GM12878 (cell line): ENCODE results near the gene SCYGR2. TPM values are rescaled to one million over a fixed set of nuclear protein-coding genes. Genes with fewer than 3 reads are reported as not detected.

Experiments
- ATAC-seq: fragments of 200-7000 bp; cut with Tn5 transposase; 3 replicates; pipeline ENCODE4 v1.9.1; 2020; ENCODE audit warnings: mild to moderate bottlenecking, moderate library complexity
- BruUV-seq: library from RNA; stranded (reverse); fragments of 400-500 nt; replicated peaks from 2 replicates; lab custom pipeline; 2021; lab: Mats Ljungman, UMichigan
- CTCF ChIA-PET: fragments of 300-600 bp; sonication (Branson Sonifier 250); formaldehyde crosslinking; extraction: SDS; loops from one replicate; lab custom pipeline; 2021; ENCODE audit warnings: inconsistent platforms; lab: Yijun Ruan, JAX
- POLR2A ChIA-PET: fragments of 350-600 bp; formaldehyde crosslinking; extraction: SDS; loops from one replicate; lab custom pipeline; 2021; ENCODE audit warnings: inconsistent platforms; lab: Charles Lee
- RAD21 ChIA-PET: fragments of 300-600 bp; sonication (Branson Sonifier 250); formaldehyde crosslinking; loops from one replicate; lab custom pipeline; 2023; ENCODE audit warnings: antibody characterized with exemption; ENCODE audit not compliant: unreplicated experiment; lab: Charles Lee
- SMC1A ChIA-PET: fragments of 300-600 bp; sonication (Branson Sonifier 250); formaldehyde crosslinking; loops from one replicate; lab custom pipeline; 2023; ENCODE audit not compliant: unreplicated experiment, uncharacterized antibody; lab: Charles Lee
- DNase-seq: peaks from one replicate; pipeline ENCODE4 v3.0.0-alpha.2; 2011; ENCODE audit warnings: low read depth, low spot score
- FAIRE-seq: peaks from 3 replicates; lab custom pipeline; 2011; peaks lifted over from hg19 to GRCh38; lab: Jason Lieb, UNC
- H2AFZ ChIP-seq: 2 replicates; pipeline ENCODE4 v1.6.0; 2011; ENCODE audit warnings: low read depth, low read length, control low read depth; ENCODE audit not compliant: control insufficient read depth
- H3K27ac ChIP-seq: 2 replicates; pipeline ENCODE4 v1.5.1; 2011; ENCODE audit warnings: control low read depth; ENCODE audit not compliant: control insufficient read depth, insufficient read depth
- H3K27me3 ChIP-seq, 2 experiments: replicated peaks in 1 of 2; 2 replicates each; pipeline versions ENCODE4 v1.6.0 to v1.6.1; 2011; ENCODE audit warnings: low read length in 1 of 2; ENCODE audit not compliant: control insufficient read depth in 2 of 2, insufficient read depth in 2 of 2
- H3K36me3 ChIP-seq, 2 experiments: 2 replicates each; pipeline ENCODE4 v1.5.1; 2011; ENCODE audit warnings: low read length in 1 of 2; ENCODE audit not compliant: control insufficient read depth in 2 of 2, insufficient read depth in 2 of 2
- H3K4me1 ChIP-seq: 2 replicates; pipeline ENCODE4 v1.6.1; 2011; ENCODE audit warnings: mild to moderate bottlenecking, low read length, moderate library complexity, mixed read lengths; ENCODE audit not compliant: control insufficient read depth, insufficient read depth
- H3K4me2 ChIP-seq: 2 replicates; pipeline ENCODE4 v1.6.0; 2011; ENCODE audit warnings: control low read depth; ENCODE audit not compliant: control insufficient read depth, insufficient read depth
- H3K4me3 ChIP-seq: fragments of 200-600 bp; sonication (generic); 2 replicates; pipeline ENCODE4 v1.5.1; 2016
- H3K79me2 ChIP-seq: 2 replicates; pipeline ENCODE4 v1.6.0; 2011; ENCODE audit warnings: low read length; ENCODE audit not compliant: control insufficient read depth, insufficient read depth
- H3K9ac ChIP-seq: 2 replicates; pipeline ENCODE4 v1.8.0; 2011; ENCODE audit warnings: low read length, control low read depth, mixed read lengths; ENCODE audit not compliant: control insufficient read depth, insufficient read depth
- H3K9me3 ChIP-seq: replicated peaks from 3 replicates; pipeline ENCODE4 v1.5.1; 2011; ENCODE audit warnings: mild to moderate bottlenecking, low read length; ENCODE audit not compliant: control insufficient read depth, insufficient read depth
- H4K20me1 ChIP-seq: 2 replicates; pipeline ENCODE4 v1.6.0; 2011; ENCODE audit not compliant: control insufficient read depth, insufficient read depth
- CTCF ChIP-seq, 3 experiments: IDR thresholded peaks in 2 of 3; conservative IDR thresholded peaks in 1 of 3; 2 replicates each; pipeline ENCODE4 v1.5.1; 2011; ENCODE audit warnings: low read depth in 3 of 3, low read length in 3 of 3, mild to moderate bottlenecking in 3 of 3, control low read depth in 2 of 3, moderate library complexity in 2 of 3, inconsistent platforms in 1 of 3, mixed read lengths in 1 of 3; ENCODE audit not compliant: control insufficient read depth in 2 of 3, insufficient read depth in 1 of 3; ENCODE audit errors: extremely low read depth in 1 of 3
- NR2C1 ChIP-seq: fragments of 450-650 bp; IDR thresholded peaks from 2 replicates; pipeline ENCODE4 v1.6.1; 2017; ENCODE audit warnings: antibody characterized with exemption, mild to moderate bottlenecking, moderate library complexity
- SIN3A ChIP-seq: IDR thresholded peaks from 2 replicates; pipeline ENCODE4 v1.6.1; 2012; ENCODE audit warnings: low read depth, low read length, improper control_type of control experiment
- WGBS: methylation state at CpG from one replicate; pipeline ENCODE4 v1.1.6; 2016; ENCODE audit warnings: low lambda C conversion rate; ENCODE audit not compliant: insufficient replicate concordance, insufficient coverage; ENCODE audit errors: missing lambda C conversion rate; 5-methylcytosine and 5-hydroxymethylcytosine counted together
- in situ Hi-C: fragments of 300-500 bp; cut with MboI; formaldehyde crosslinking; loops from 9 replicates; pipeline ENCODE4 v1.14.3; 2018; ENCODE audit warnings: mixed read lengths
- intact Hi-C: fragments of 100-400 bp; cut with micrococcal nuclease; formaldehyde crosslinking; loops from one replicate; pipeline ENCODE4 v1.14.2; 2022; ENCODE audit not compliant: unreplicated experiment
- polyA plus RNA-seq, 11 experiments: library from polyadenylated mRNA; depleted of rRNA in 4 of 11; unstranded in 6 of 11; stranded (reverse) in 5 of 11; fragments of >200 nt; fragmentation: Nextera tagmentation in 4 of 11; fragmentation: Illumina TruSeq in 1 of 11; extraction: Ambion mirVana in 4 of 11; extraction: Trizol in 1 of 11; gene quantifications; 1 replicate in 1 of 11; 2 replicates in 10 of 11; pipeline versions ENCODE4 v1.2.1 to v1.2.3, GENCODE V29; 2011 to 2016; ENCODE audit warnings: inconsistent platforms in 2 of 11, missing spikeins in 2 of 11, low read depth in 1 of 11
- total RNA-seq, 4 experiments: library from RNA; depleted of rRNA in 3 of 4; stranded (reverse); fragments of >200 nt in 3 of 4; fragmentation: Illumina TruSeq in 1 of 4; extraction: Trizol in 1 of 4; gene quantifications; 2 replicates each; pipeline versions ENCODE4 v1.2.1 to v1.2.3, GENCODE V29; 2013 to 2021
- TF ChIP-seq, protein P1 (sequence below): fragments of 450-650 bp; IDR thresholded peaks from 2 replicates; pipeline ENCODE4 v1.6.1; 2017; ENCODE audit warnings: mild to moderate bottlenecking
- TF ChIP-seq, protein P2 (sequence below): fragments of 450-650 bp; formaldehyde crosslinking; IDR thresholded peaks from 2 replicates; pipeline ENCODE4 v1.4.0; 2020; ENCODE audit warnings: mild to moderate bottlenecking, moderate library complexity

Gene SCYGR2
- total and polyA plus RNA-seq, 10 of the 15 experiments (the other 5 are each of a cell fraction or from before 2014, with no cell fraction given), result not detected

DNA sequence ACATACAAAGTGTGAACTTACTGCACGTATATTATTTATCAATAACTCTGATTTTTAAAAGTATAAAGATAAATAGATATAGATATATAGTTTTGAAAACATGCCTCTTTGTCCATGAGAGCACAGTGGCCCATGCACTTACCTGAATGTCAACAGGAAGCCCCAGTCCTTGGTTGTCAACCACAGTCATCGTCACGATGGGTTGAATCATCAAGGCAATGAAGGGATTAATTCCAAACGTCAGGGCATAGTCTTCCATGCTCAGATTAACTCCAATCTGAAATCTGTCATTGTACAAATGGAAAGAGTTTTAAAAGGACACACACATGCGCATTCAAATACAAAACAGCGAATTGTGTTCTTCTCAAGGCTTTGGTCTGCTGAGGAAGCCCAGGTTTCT, 34.1 kb downstream of the SCYGR2 start (continued):
- no peak for TF ChIP-seq NR2C1
- TF ChIP-seq, protein P1, sequence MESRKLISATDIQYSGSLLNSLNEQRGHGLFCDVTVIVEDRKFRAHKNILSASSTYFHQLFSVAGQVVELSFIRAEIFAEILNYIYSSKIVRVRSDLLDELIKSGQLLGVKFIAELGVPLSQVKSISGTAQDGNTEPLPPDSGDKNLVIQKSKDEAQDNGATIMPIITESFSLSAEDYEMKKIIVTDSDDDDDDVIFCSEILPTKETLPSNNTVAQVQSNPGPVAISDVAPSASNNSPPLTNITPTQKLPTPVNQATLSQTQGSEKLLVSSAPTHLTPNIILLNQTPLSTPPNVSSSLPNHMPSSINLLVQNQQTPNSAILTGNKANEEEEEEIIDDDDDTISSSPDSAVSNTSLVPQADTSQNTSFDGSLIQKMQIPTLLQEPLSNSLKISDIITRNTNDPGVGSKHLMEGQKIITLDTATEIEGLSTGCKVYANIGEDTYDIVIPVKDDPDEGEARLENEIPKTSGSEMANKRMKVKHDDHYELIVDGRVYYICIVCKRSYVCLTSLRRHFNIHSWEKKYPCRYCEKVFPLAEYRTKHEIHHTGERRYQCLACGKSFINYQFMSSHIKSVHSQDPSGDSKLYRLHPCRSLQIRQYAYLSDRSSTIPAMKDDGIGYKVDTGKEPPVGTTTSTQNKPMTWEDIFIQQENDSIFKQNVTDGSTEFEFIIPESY, result no peak
- no peak for TF ChIP-seq SIN3A

GRCh38 chr2:227634201-227634600, 35.5 kb downstream of the SCYGR2 start:
- ChIA-PET POLR2A (no interaction called here), SMC1A (interaction anchor here (0.6 to 1.1 kb wide), 3 partner anchors 10 to 229 kb away, joined by 3 to 4 read pairs (median 3); no protein-coding TSS in a partner anchor), CTCF (interaction anchor here (1.0 to 2.7 kb wide), 6 partner anchors 10 to 256 kb away, joined by 3 to 7 read pairs (median 4); no protein-coding TSS in a partner anchor), RAD21 (no interaction called here)
- no peaks in the 10 kb centered on the region for H3K79me2 ChIP-seq
- WGBS, result 34% methylated on average over 3 of the region's 3 CpGs
- in situ Hi-C loops, result no loop called here
- H4K20me1 ChIP-seq, result no peaks in the 10 kb centered on the region
- no peak overlapping the region for H3K4me3 ChIP-seq
- peaks cover 0 to 1% of the 10 kb centered on the region in 2 experiments; a peak in 1 of 4 replicates for H3K27me3 ChIP-seq
- H3K4me2 ChIP-seq, result no peak overlapping the region
- ATAC-seq, result no peak
- BruUV-seq, result no TSS peak
- no peak overlapping the region for H3K27ac ChIP-seq
- H3K4me1 ChIP-seq, result no peaks in the 10 kb centered on the region
- H3K36me3 ChIP-seq, result no peaks in the 10 kb centered on the region
- no peak overlapping the region for H3K9ac ChIP-seq
- no peak for TF ChIP-seq CTCF (IDR thresholded peaks at IDR 0.05 in 2 of 3, conservative IDR thresholded peaks at IDR 0.05 in 1 of 3; ENCODE audit: control insufficient read depth in 2 of 3, extremely low read depth in 1 of 3, insufficient read depth in 1 of 3, low read depth in 3 of 3, low read length in 3 of 3)
- TF ChIP-seq, protein P2, sequence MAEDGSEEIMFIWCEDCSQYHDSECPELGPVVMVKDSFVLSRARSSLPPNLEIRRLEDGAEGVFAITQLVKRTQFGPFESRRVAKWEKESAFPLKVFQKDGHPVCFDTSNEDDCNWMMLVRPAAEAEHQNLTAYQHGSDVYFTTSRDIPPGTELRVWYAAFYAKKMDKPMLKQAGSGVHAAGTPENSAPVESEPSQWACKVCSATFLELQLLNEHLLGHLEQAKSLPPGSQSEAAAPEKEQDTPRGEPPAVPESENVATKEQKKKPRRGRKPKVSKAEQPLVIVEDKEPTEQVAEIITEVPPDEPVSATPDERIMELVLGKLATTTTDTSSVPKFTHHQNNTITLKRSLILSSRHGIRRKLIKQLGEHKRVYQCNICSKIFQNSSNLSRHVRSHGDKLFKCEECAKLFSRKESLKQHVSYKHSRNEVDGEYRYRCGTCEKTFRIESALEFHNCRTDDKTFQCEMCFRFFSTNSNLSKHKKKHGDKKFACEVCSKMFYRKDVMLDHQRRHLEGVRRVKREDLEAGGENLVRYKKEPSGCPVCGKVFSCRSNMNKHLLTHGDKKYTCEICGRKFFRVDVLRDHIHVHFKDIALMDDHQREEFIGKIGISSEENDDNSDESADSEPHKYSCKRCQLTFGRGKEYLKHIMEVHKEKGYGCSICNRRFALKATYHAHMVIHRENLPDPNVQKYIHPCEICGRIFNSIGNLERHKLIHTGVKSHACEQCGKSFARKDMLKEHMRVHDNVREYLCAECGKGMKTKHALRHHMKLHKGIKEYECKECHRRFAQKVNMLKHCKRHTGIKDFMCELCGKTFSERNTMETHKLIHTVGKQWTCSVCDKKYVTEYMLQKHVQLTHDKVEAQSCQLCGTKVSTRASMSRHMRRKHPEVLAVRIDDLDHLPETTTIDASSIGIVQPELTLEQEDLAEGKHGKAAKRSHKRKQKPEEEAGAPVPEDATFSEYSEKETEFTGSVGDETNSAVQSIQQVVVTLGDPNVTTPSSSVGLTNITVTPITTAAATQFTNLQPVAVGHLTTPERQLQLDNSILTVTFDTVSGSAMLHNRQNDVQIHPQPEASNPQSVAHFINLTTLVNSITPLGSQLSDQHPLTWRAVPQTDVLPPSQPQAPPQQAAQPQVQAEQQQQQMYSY (CRISPR knock-in tag), result no peak
- no peak overlapping the region for H2AFZ ChIP-seq
- FAIRE-seq, result no peak
- no peak for DNase-seq
- intact Hi-C loops, result no loop called here
- H3K9me3 ChIP-seq, result no peaks in the 10 kb centered on the region
